ENCODE results near the gene SGK1. TPM values are rescaled to one million over a fixed set of nuclear protein-coding genes. Genes with fewer than 3 reads are reported as not detected.
"Not testable (repeated sequence)": the region's sequence is repeated elsewhere in the genome, so short reads cannot be mapped to it uniquely, and the experiment has no call there.

SGK1 gene
- total and polyA plus RNA-seq, 2 donors from 2014 or later: 142 to 324 TPM

GRCh38 chr6:134182528-134182927 lies 135.4 kb downstream of the SGK1 start:
- Histone ChIP-seq H3K4me1 (ENCODE audit: control insufficient read depth in 2 of 3, insufficient read depth in 2 of 3, low read depth in 1 of 3, low read length in 3 of 3) (no peaks in the 10 kb centered on the region), H3K36me3 (ENCODE audit: control insufficient read depth in 2 of 3, insufficient read depth in 3 of 3, low read length in 3 of 3) (no peaks in the 10 kb centered on the region), H3K27me3 (ENCODE audit: control insufficient read depth, insufficient read depth, low read length) (no peaks in the 10 kb centered on the region), H3K9ac (ENCODE audit: low read length in 3 of 3) (no peak overlapping the region), H3K4me3 (ENCODE audit: low read length in 3 of 3) (no peak overlapping the region), H3K27ac (ENCODE audit: low read depth in 2 of 2, low read length in 2 of 2) (no peak overlapping the region), H3K9me3 (ENCODE audit: control insufficient read depth in 2 of 3, insufficient read depth in 1 of 3, low read length in 3 of 3) (no peaks in the 10 kb centered on the region)
- DNase-seq (no peak), FAIRE-seq (no peak)
- TF ChIP-seq CTCF (IDR thresholded peaks at IDR 0.05; ENCODE audit: borderline replicate concordance, extremely low read depth, insufficient read depth): no peak
- intact Hi-C loops (cut with DNase I): no loop called here

GRCh38 chr6:134181726-134182125 lies 136.2 kb downstream of the SGK1 start:
- H3K27me3 ChIP-seq (ENCODE audit: control insufficient read depth, insufficient read depth, low read length); DNase-seq; FAIRE-seq; intact Hi-C loops (cut with DNase I); H3K4me3 ChIP-seq (ENCODE audit: low read length in 3 of 3); H3K36me3 ChIP-seq (ENCODE audit: control insufficient read depth in 2 of 3, insufficient read depth in 3 of 3, low read length in 3 of 3); H3K9ac ChIP-seq (ENCODE audit: low read length in 3 of 3); H3K27ac ChIP-seq (ENCODE audit: low read depth in 2 of 2, low read length in 2 of 2); H3K4me1 ChIP-seq (ENCODE audit: control insufficient read depth in 2 of 3, insufficient read depth in 2 of 3, low read depth in 1 of 3, low read length in 3 of 3); H3K9me3 ChIP-seq (ENCODE audit: control insufficient read depth in 2 of 3, insufficient read depth in 1 of 3, low read length in 3 of 3): not testable (repeated sequence)

- not testable (repeated sequence) for DNase-seq; FAIRE-seq; H3K27ac ChIP-seq (ENCODE audit: low read depth in 2 of 2, low read length in 2 of 2)
Observed at GRCh38 chr6:134181251-134181650, 136.7 kb downstream of the SGK1 start.

GRCh38 chr6:134180540-134180939 lies 137.4 kb downstream of the SGK1 start:
- H3K27me3 ChIP-seq (ENCODE audit: control insufficient read depth, insufficient read depth, low read length); intact Hi-C loops (cut with DNase I); FAIRE-seq; H3K4me3 ChIP-seq (ENCODE audit: low read length in 3 of 3); H3K4me1 ChIP-seq (ENCODE audit: control insufficient read depth in 2 of 3, insufficient read depth in 2 of 3, low read depth in 1 of 3, low read length in 3 of 3); H3K27ac ChIP-seq (ENCODE audit: low read depth in 2 of 2, low read length in 2 of 2); DNase-seq; H3K9ac ChIP-seq (ENCODE audit: low read length in 3 of 3); H3K9me3 ChIP-seq (ENCODE audit: control insufficient read depth in 2 of 3, insufficient read depth in 1 of 3, low read length in 3 of 3); H3K36me3 ChIP-seq (ENCODE audit: control insufficient read depth in 2 of 3, insufficient read depth in 3 of 3, low read length in 3 of 3): not testable (repeated sequence)

More at GRCh38 chr6:134181251-134181650, 136.7 kb downstream of the SGK1 start:
- H3K9ac ChIP-seq (ENCODE audit: low read length in 3 of 3); H3K4me1 ChIP-seq (ENCODE audit: control insufficient read depth in 2 of 3, insufficient read depth in 2 of 3, low read depth in 1 of 3, low read length in 3 of 3); H3K9me3 ChIP-seq (ENCODE audit: control insufficient read depth in 2 of 3, insufficient read depth in 1 of 3, low read length in 3 of 3); intact Hi-C loops (cut with DNase I); H3K27me3 ChIP-seq (ENCODE audit: control insufficient read depth, insufficient read depth, low read length); H3K4me3 ChIP-seq (ENCODE audit: low read length in 3 of 3); H3K36me3 ChIP-seq (ENCODE audit: control insufficient read depth in 2 of 3, insufficient read depth in 3 of 3, low read length in 3 of 3): not testable (repeated sequence)

- Histone ChIP-seq H3K4me3 (ENCODE audit: low read length in 3 of 3) (peak overlapping the region; percentile 49 to 77 (median 62)), H3K27me3 (ENCODE audit: control insufficient read depth, insufficient read depth, low read length) (no peaks in the 10 kb centered on the region), H3K9me3 (ENCODE audit: control insufficient read depth in 2 of 3, insufficient read depth in 1 of 3, low read length in 3 of 3) (no peaks in the 10 kb centered on the region), H3K4me1 (ENCODE audit: control insufficient read depth in 2 of 3, insufficient read depth in 2 of 3, low read depth in 1 of 3, low read length in 3 of 3) (peaks cover 0 to 4% (median 0%) of the 10 kb centered on the region in 3 donors), H3K9ac (ENCODE audit: low read length in 3 of 3) (peak overlapping the region; percentile 10 to 57 (median 43)), H3K36me3 (ENCODE audit: control insufficient read depth in 2 of 3, insufficient read depth in 3 of 3, low read length in 3 of 3) (peaks cover 0 to 4% (median 0%) of the 10 kb centered on the region in 3 donors), H3K27ac (ENCODE audit: low read depth in 2 of 2, low read length in 2 of 2) (peak overlapping the region; percentile 53 to 80)
- TF ChIP-seq CTCF (IDR thresholded peaks at IDR 0.05; ENCODE audit: borderline replicate concordance, extremely low read depth, insufficient read depth): peak; percentile 76
- FAIRE-seq (no peak), DNase-seq (peak; percentile 84 to 97 (median 93))
- intact Hi-C loops (cut with DNase I): loop anchor here (10.0 kb wide), 2 partner anchors 466 to 646 kb away; no protein-coding TSS in a partner anchor
Observed at GRCh38 chr6:134178161-134179044, 139.5 kb downstream of the SGK1 start.

Data from kidney (tissue), 14 donors.